GM12878 (cell line): ENCODE results near the gene YDJC. TPM values are rescaled to one million over a fixed set of nuclear protein-coding genes. Genes with fewer than 3 reads are reported as not detected.
A peak's percentile ranks its signal among the peaks of the same experiment; 100 is the strongest.

Experiments used
- BHLHE40 ChIP-seq, 2 experiments: fragments of 450-650 bp in 1 of 2; IDR thresholded peaks; 2 replicates each; pipeline ENCODE4 v1.6.1; 2011 to 2017; ENCODE audit warnings: low read depth in 2 of 2, borderline replicate concordance in 1 of 2, improper control_type of control experiment in 1 of 2, low read length in 1 of 2, mild to moderate bottlenecking in 1 of 2
- BRCA1 ChIP-seq: IDR thresholded peaks from 2 replicates; pipeline ENCODE4 v1.6.1; 2011; ENCODE audit warnings: low read depth, low read length, improper control_type of control experiment
- CHD1 ChIP-seq: IDR thresholded peaks from 2 replicates; pipeline ENCODE4 v1.6.1; 2012; ENCODE audit warnings: low read depth, low read length, improper control_type of control experiment
- DPF2 ChIP-seq: fragments of 450-650 bp; IDR thresholded peaks from 2 replicates; pipeline ENCODE4 v1.6.1; 2017; ENCODE audit warnings: mild to moderate bottlenecking
- ETV6 ChIP-seq, 2 experiments: fragments of 450-650 bp in 1 of 2; IDR thresholded peaks in 1 of 2; conservative IDR thresholded peaks in 1 of 2; 2 replicates each; pipeline ENCODE4 v1.6.1; 2014; ENCODE audit warnings: antibody characterized with exemption in 1 of 2, borderline replicate concordance in 1 of 2, low read depth in 1 of 2, mild to moderate bottlenecking in 1 of 2, moderate library complexity in 1 of 2
- FOS ChIP-seq: IDR thresholded peaks from 3 replicates; pipeline ENCODE4 v1.6.1; 2011; ENCODE audit warnings: borderline replicate concordance; ENCODE audit not compliant: insufficient read length; ENCODE audit errors: extremely low read depth
- HCFC1 ChIP-seq: fragments of 150-350 bp; IDR thresholded peaks from 2 replicates; pipeline ENCODE4 v1.6.1; 2014; ENCODE audit warnings: low read length
- KDM1A ChIP-seq: fragments of 200-600 bp; sonication (generic); IDR thresholded peaks from 2 replicates; pipeline ENCODE4 v1.6.1; 2016; ENCODE audit warnings: borderline replicate concordance
- KLF5 ChIP-seq: fragments of 450-650 bp; IDR thresholded peaks from 2 replicates; pipeline ENCODE4 v1.6.1; 2014; ENCODE audit warnings: mild to moderate bottlenecking; ENCODE audit not compliant: partially characterized antibody
- RELA ChIP-seq: fragments of 450-650 bp; IDR thresholded peaks from 2 replicates; pipeline ENCODE4 v1.8.0; 2014; ENCODE audit warnings: borderline replicate concordance; ENCODE audit not compliant: partially characterized antibody
- RUNX3 ChIP-seq: IDR thresholded peaks from 2 replicates; pipeline ENCODE4 v1.6.1; 2012; ENCODE audit warnings: low read length, inconsistent platforms
- SP1 ChIP-seq: IDR thresholded peaks from one replicate; pipeline ENCODE4 v1.6.1; 2011; ENCODE audit warnings: low read depth, low read length
- polyA plus RNA-seq, 11 experiments: library from polyadenylated mRNA; depleted of rRNA in 4 of 11; unstranded in 6 of 11; stranded (reverse) in 5 of 11; fragments of >200 nt; fragmentation: Nextera tagmentation in 4 of 11; fragmentation: Illumina TruSeq in 1 of 11; extraction: Ambion mirVana in 4 of 11; extraction: Trizol in 1 of 11; gene quantifications; 1 replicate in 1 of 11; 2 replicates in 10 of 11; pipeline versions ENCODE4 v1.2.1 to v1.2.3, GENCODE V29; 2011 to 2016; ENCODE audit warnings: inconsistent platforms in 2 of 11, missing spikeins in 2 of 11, low read depth in 1 of 11
- total RNA-seq, 4 experiments: library from RNA; depleted of rRNA in 3 of 4; stranded (reverse); fragments of >200 nt in 3 of 4; fragmentation: Illumina TruSeq in 1 of 4; extraction: Trizol in 1 of 4; gene quantifications; 2 replicates each; pipeline versions ENCODE4 v1.2.1 to v1.2.3, GENCODE V29; 2013 to 2021
- TF ChIP-seq, protein P1 (sequence below): fragments of 450-650 bp; IDR thresholded peaks from 2 replicates; pipeline ENCODE4 v1.6.1; 2017; ENCODE audit warnings: mild to moderate bottlenecking, moderate library complexity
- TF ChIP-seq, protein P2 (sequence below): fragments of 450-650 bp; IDR thresholded peaks from 2 replicates; pipeline ENCODE4 v1.6.1; 2016; ENCODE audit warnings: mild to moderate bottlenecking
- TF ChIP-seq, protein P3 (sequence below): fragments of 450-650 bp; formaldehyde crosslinking; IDR thresholded peaks from 2 replicates; pipeline ENCODE4 v1.4.0; 2020; ENCODE audit warnings: mild to moderate bottlenecking, moderate library complexity
- TF ChIP-seq, protein P4 (sequence below): IDR thresholded peaks from 2 replicates; pipeline ENCODE4 v1.6.1; 2011; ENCODE audit warnings: borderline replicate concordance, low read depth, mild to moderate bottlenecking, moderate library complexity, mixed read lengths, low read length; ENCODE audit not compliant: insufficient read depth; ENCODE audit errors: extremely low read length

The YDJC gene
- total and polyA plus RNA-seq, 10 of the 15 experiments (the other 5 are each of a cell fraction or from before 2014, with no cell fraction given): 1.00 to 77.6 (median 38.4) TPM

DNA sequence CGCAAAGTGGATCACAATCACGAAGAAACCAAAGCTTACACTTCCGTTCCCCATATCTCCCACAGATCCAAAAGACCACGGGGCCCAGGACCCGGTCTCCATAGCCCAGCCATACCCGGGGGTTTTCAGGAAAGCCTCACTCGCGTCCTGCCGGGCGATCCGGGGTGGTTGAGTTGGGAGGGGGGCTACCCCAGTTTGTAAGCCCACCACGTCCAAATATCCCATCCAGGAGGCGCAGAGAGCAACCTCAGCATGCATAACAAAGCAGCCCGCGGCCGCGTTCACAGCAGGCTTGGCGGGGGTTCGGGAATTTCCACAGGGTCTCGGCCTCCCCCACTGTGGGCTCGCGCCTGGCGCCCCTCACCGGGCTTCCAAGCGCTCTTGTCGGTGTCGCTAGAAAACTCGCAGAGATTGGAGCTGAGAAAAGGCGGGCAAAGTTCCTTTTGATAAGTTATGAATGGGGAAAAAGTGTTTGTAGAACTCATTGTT lies 21.7 kb upstream of the YDJC start (continued):
- TF ChIP-seq, protein P1, sequence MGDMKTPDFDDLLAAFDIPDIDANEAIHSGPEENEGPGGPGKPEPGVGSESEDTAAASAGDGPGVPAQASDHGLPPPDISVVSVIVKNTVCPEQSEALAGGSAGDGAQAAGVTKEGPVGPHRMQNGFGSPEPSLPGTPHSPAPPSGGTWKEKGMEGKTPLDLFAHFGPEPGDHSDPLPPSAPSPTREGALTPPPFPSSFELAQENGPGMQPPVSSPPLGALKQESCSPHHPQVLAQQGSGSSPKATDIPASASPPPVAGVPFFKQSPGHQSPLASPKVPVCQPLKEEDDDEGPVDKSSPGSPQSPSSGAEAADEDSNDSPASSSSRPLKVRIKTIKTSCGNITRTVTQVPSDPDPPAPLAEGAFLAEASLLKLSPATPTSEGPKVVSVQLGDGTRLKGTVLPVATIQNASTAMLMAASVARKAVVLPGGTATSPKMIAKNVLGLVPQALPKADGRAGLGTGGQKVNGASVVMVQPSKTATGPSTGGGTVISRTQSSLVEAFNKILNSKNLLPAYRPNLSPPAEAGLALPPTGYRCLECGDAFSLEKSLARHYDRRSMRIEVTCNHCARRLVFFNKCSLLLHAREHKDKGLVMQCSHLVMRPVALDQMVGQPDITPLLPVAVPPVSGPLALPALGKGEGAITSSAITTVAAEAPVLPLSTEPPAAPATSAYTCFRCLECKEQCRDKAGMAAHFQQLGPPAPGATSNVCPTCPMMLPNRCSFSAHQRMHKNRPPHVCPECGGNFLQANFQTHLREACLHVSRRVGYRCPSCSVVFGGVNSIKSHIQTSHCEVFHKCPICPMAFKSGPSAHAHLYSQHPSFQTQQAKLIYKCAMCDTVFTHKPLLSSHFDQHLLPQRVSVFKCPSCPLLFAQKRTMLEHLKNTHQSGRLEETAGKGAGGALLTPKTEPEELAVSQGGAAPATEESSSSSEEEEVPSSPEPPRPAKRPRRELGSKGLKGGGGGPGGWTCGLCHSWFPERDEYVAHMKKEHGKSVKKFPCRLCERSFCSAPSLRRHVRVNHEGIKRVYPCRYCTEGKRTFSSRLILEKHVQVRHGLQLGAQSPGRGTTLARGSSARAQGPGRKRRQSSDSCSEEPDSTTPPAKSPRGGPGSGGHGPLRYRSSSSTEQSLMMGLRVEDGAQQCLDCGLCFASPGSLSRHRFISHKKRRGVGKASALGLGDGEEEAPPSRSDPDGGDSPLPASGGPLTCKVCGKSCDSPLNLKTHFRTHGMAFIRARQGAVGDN: no peak
- no peak for TF ChIP-seq CHD1
- TF ChIP-seq RELA: peak; percentile 47
- 0 out of 2 replicates have a peak, but pooled peaks have one; percentile 16 for TF ChIP-seq RUNX3
- no peak for TF ChIP-seq SP1
- no peak for TF ChIP-seq ETV6 (conservative IDR thresholded peaks at IDR 0.05 in 1 of 2, IDR thresholded peaks at IDR 0.05 in 1 of 2; ENCODE audit: borderline replicate concordance in 1 of 2, low read depth in 1 of 2)
- TF ChIP-seq KLF5: no peak
- TF ChIP-seq DPF2: 0 out of 2 replicates have a peak, but pooled peaks have one; percentile 24
- TF ChIP-seq BRCA1: no peak
- TF ChIP-seq, protein P2, sequence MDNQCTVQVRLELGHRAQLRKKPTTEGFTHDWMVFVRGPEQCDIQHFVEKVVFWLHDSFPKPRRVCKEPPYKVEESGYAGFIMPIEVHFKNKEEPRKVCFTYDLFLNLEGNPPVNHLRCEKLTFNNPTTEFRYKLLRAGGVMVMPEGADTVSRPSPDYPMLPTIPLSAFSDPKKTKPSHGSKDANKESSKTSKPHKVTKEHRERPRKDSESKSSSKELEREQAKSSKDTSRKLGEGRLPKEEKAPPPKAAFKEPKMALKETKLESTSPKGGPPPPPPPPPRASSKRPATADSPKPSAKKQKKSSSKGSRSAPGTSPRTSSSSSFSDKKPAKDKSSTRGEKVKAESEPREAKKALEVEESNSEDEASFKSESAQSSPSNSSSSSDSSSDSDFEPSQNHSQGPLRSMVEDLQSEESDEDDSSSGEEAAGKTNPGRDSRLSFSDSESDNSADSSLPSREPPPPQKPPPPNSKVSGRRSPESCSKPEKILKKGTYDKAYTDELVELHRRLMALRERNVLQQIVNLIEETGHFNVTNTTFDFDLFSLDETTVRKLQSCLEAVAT: no peak
- no peak for TF ChIP-seq FOS
- no peak for TF ChIP-seq HCFC1
- no peak for TF ChIP-seq BHLHE40 (IDR thresholded peaks at IDR 0.05; ENCODE audit: borderline replicate concordance in 1 of 2, low read depth in 2 of 2, low read length in 1 of 2)
- TF ChIP-seq KDM1A: no peak
- TF ChIP-seq, protein P3, sequence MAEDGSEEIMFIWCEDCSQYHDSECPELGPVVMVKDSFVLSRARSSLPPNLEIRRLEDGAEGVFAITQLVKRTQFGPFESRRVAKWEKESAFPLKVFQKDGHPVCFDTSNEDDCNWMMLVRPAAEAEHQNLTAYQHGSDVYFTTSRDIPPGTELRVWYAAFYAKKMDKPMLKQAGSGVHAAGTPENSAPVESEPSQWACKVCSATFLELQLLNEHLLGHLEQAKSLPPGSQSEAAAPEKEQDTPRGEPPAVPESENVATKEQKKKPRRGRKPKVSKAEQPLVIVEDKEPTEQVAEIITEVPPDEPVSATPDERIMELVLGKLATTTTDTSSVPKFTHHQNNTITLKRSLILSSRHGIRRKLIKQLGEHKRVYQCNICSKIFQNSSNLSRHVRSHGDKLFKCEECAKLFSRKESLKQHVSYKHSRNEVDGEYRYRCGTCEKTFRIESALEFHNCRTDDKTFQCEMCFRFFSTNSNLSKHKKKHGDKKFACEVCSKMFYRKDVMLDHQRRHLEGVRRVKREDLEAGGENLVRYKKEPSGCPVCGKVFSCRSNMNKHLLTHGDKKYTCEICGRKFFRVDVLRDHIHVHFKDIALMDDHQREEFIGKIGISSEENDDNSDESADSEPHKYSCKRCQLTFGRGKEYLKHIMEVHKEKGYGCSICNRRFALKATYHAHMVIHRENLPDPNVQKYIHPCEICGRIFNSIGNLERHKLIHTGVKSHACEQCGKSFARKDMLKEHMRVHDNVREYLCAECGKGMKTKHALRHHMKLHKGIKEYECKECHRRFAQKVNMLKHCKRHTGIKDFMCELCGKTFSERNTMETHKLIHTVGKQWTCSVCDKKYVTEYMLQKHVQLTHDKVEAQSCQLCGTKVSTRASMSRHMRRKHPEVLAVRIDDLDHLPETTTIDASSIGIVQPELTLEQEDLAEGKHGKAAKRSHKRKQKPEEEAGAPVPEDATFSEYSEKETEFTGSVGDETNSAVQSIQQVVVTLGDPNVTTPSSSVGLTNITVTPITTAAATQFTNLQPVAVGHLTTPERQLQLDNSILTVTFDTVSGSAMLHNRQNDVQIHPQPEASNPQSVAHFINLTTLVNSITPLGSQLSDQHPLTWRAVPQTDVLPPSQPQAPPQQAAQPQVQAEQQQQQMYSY (CRISPR knock-in tag): no peak
- TF ChIP-seq, protein P4, sequence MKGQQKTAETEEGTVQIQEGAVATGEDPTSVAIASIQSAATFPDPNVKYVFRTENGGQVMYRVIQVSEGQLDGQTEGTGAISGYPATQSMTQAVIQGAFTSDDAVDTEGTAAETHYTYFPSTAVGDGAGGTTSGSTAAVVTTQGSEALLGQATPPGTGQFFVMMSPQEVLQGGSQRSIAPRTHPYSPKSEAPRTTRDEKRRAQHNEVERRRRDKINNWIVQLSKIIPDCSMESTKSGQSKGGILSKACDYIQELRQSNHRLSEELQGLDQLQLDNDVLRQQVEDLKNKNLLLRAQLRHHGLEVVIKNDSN: no peak
